ENCODE measurements around the gene COMMD1.
"Not testable (repeated sequence)": the region's sequence is repeated elsewhere in the genome, so short reads cannot be mapped to it uniquely, and the experiment has no call there.

Gene COMMD1

DNA sequence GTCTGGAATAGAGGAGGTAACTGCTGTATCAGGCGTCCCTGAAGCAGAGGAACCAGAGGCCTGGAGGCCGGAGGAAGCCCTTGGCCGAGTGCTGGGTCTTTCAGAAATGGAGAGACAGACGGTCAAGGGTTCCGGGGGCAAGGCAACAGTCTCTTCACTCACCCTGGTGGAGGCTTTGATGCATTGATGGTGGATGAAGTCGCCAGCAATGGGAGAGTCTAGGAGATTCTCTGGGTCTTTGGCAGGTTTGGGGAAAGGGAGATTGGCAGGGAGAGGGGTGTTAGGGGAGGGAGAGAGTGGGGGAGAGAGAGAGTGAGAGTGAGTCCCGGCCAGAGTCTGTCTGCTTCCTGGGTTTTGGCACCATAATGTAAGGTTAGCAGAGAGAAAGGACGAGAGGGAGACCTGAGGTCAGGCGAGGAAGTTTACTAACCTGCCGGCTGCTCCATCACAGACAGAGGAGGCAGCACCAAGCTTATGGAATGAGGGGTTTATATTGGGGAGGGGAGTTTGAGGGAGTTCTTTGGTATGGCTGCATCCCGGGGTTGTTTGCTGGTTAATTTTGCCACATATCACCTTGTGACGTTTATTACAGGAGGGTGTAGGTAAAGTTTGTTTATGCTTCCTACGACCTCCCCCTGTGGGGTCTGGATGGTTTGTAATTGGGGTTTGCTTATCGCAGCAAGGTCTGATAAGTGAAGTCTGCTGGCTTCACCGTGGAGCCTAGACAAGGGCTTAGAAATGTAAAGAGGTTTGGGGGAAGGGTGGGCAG lies 19.6 kb downstream of the COMMD1 start:
- DNase-seq: no peak

DNA sequence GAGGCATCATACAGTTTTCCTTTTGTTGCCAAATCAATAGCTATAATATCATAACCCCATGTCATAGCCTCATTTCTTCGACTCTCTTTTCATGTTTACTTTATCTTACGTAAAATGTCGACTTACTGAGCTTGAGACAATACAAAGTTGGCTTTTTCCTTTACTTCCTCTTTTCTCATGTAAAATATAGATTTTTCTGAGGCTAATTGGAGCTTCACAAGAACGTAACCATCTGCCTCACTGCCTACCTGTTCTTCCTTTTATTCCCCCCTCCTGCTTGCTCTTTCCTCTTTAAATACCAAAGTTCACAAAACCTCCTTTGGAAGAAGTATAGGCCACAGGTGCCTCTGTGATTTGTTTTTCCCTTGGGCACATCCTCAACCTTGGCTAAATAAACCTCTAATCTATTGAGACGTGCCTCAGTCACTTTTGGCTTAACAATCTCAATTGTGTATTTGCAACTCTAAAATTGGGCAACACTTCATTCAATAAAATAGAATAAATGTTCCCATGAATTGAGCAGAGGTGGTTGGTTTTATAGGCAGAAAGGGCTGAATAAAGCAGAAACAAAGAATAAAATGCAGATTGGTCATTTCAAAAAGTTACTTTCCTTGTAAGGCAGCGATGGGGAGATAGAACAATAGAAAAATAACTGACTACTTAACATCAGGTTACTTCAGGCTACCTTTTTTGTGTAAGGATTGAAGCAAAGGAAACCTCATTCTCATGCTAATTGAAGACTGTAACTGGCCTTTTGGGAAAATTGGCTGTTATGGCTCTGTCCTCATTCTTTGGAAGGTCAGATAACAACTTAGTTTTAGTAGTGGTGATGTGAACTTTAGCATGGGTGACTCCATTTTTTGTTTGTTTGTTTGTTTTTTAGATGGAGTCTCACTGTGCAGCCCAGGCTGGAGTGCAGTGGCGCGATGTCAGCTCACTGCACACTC lies 21.3 kb downstream of the COMMD1 start:
- no peak for DNase-seq

DNA sequence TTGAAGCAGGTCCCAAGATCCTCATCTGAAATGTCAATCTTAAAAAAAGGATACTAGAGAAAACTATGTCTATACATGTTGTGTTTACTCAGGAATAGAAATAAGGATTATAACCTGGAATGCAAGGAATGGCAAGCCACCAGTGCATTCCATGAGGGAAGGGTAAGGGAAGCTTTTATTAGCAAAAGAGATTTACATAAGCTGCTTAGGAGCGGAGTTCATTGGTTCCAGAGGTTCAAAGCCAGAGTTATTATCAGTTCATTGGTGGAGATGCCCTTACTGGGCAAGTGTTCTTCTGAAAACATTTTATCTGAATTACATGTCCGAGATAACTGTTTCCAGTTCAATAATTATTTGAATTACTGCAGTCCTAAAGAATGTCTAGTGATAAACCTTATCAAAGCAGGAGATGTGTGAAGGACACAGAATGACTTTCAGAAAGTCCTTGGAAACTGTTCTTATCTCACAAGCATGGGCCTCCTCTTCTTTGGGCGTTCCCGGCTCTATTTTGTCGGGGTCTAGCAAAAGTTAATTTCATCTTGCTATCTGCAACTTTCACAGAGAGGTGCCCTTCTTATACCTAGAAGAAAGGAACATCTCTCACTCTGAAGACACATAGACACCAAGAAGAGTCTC lies 23.5 kb downstream of the COMMD1 start:
- no peak for DNase-seq

DNA sequence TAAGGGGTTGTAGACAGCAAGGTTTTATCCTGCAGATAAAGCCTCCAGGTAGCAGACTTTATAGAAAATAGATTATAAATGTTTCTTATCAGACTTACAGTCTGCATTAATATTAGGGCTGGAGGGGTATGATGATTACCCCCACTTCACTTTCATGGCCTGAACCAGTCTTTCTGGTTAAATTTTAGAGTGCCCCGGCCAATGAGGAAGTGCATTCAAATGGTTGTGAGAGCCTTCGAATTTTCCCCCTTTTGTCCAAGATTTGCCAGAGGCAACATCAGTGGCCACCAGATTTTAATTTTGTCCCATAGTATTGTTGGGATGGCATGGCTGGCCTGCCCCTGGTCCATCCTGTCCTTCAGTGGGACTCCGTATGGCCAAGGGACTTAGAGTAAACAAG lies 31.6 kb downstream of the COMMD1 start:
- no peak for DNase-seq

DNA sequence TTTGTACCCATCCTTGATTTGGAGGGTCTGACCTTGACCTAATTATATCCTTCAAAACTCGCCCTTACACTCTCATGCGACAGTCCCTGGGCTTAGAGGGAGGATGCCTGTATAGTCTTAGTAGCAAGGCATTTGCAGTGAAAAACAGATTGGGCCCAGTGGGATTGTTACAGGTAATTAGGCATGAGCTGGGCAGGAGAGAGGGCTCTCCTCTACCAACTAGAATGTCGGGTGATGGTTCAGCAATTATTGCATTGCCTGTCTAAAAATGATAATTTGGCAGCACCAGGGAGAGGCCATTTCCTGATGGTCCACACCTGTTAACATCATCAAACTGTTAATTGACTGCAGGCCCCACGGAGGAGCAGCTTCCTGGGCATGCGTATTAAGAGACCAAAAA lies 32.4 kb downstream of the COMMD1 start:
- DNase-seq: no peak

DNA sequence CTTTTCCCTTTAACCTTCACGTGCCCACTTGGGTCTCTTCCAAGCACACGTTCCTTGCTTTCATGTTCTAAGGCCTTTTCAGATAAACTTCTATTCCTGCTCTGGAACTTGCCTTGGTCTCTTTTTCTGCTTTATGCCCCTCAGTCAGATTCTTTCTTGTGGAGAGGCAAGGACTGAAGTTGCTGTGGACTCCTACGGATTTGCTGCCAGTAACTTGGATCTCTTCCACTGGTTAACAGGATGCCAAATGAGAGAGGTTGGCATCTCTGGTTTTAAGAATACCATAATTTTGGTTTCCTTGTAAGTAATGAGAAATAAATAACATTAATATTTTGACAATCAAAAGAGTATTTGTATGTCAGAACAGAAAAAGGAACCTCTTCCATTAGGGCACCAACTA lies 33.0 kb downstream of the COMMD1 start:
- DNase-seq: no peak

DNA sequence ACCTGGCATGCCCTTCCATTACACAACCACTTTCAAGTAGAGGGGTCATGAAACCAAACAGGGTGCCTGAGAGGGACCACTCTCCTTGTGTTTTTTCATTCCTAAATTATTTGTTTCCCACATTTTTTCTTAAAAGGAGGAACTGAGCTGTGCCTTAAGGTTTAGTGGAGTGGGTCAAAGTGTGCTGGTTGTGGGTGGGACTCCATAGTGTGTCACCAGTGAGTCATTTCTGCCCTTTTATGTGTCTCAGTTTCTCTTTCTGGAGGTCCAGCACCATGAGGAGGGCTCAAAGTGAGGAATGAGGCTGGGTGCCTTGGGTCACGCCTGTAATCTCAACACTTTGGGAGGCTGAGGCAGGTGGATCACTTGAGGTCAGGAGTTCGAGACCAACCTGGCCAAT lies 37.8 kb downstream of the COMMD1 start:
- DNase-seq: no peak

DNA sequence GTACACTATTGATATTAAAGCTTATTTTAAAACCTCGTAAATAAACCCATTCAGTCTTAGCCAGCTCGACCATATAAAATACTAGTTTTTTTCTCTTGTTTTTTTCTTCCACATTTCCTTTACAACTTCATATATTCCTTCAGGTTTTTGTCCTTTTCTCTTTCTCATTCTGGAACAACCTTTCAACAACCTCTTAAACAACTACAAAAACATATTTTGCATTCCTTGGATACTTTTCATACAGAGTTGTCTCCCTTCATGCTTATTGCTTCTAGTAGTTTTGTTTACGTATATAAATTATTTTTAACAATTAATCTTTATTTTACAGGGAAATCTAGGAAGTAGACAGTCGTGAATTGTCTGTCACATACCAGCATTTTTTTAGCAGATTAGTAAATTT lies 41.2 kb downstream of the COMMD1 start:
- no peak for DNase-seq

DNA sequence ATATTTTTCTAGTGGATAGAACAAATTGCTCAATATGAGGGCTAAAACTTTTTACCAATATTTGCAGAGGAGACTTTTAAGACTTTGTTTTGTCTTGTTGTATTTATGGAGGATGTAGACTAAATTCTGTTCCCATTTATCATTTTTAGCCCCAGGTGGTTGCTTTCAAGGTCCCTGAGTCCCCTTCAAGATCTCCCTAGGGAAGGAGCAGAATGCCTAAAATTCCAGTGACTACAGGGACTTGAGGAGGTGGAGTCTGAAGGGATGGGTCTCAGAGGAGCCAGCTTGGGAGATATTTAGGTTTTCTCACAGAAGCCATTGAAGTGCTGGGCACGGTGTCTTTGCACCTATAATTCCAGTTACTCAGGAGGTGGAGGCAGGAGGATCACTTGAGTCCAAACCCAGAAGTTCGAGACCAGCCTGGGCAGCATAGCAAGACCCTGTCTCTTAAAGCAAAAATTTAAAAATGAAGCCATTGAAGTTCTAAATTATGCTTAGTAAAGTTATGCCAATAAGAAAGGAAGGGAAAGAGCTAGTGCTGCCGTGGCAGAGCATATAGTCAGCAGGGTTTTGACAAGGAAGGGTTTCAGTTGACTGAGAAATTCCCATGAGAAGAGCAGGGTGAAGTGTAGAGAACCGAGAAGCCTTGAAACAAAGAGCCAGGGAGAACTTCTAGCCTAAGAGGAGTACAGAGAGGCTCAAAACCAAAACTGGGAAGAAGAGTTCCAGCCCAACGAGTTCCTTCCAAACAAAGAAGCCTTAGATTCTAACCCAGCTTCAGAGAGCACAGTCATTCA lies 43.4 kb downstream of the COMMD1 start:
- DNase-seq: no peak

DNA sequence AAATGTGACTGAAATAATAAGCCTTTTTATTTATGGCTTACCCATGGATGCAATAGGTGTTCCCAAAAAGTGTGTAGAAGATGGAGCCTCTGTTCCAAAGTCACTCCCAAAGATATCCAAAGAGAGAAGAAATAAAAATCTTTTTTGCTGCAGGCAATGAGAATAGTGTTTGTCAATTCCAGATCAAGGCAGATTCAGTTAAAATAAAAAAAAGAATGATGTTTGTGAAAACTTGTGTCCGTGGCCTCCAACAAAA lies 43.9 kb downstream of the COMMD1 start:
- DNase-seq: no peak

DNA sequence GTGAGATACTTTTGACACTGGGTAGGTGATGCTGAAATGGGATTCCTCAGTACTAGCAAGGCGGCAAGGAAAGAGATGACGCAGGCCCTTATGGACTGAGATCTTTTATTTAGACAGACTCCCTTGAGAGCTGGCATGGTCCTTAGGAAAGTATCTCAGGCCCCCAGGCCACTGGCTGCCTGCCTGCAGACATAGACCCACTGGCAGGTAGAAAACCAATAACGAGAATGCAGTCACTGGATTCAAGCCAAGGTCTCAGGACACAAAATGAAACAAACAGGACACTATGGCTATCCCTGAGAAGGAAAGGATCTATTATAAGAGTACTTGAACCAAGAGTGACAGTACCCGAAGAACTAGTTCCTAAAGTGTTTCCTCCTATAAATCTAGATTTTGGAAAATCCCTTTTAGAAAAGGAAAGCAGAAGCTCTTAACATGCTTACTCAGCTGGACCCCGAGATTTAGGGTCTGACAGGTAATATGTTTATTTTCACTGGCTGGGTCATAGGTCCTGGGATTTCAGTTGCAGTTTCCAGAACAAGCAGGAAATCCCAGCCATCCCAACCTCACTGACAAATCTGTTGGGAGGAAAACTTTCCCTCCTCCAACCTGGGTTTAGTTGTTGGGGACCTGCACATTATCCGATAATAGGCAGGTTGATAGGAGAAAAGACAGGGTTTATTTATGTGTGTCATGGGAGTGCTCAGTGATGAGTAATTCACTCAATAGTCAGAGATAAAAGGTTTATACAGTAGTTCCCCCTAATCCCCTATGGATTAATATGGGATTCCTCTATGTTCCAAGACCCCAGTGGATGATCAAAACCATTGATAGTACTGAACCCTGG lies 44.5 kb downstream of the COMMD1 start:
- DNase-seq: no peak

DNA sequence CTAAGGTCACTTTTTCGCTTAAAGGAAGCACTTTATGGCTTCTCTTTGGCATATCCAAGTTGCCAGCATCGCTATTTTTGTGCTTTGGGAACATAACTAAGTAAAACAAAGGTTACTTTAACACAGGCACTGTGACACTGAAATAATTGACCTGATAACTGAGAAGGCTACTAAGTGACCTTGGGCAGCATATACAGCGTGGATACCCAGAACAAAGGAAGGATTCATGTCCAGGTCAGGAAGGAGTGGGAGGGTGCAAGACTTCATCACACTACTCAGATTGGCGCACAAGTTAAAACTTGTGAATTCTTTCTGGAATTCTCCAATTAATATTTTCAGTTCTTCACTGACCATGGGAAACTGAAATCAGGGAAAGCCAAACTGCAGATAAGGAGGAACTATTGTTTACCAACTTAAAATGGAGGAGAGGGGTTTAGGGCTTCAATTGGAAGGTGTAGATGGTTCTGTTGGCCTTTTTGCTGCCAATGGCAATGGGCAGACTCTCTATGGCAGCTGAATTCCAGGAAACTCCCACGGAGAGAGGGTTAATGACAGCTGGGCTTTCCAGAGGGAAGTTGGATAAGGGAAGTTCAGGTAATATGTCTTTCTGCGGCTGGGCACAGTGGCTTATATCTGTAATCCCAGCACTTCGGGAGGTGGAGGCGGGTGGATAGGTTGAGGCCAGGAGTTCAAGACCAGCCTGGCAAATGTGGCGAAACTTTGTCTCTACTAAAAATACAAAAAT lies 45.3 kb downstream of the COMMD1 start:
- DNase-seq: no peak

DNA sequence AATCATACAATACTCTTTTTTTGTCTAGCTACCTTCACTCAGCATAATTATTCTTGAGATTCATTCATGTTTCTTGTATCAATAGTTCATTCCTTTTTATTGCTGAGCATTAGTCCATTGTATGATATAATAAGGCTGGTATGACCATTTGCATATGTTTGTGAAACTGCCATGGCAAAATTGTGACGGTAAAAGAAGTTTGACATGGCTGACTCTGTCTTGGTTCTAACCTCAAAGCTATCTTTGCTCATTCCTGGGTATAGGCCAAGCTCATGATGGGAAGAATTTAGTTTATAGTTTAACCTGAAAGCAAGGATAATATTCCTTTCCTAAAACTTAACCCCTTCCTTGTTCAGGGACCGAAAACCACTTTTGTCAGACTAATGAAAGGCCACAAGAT lies 46.4 kb downstream of the COMMD1 start:
- no peak for DNase-seq

DNA sequence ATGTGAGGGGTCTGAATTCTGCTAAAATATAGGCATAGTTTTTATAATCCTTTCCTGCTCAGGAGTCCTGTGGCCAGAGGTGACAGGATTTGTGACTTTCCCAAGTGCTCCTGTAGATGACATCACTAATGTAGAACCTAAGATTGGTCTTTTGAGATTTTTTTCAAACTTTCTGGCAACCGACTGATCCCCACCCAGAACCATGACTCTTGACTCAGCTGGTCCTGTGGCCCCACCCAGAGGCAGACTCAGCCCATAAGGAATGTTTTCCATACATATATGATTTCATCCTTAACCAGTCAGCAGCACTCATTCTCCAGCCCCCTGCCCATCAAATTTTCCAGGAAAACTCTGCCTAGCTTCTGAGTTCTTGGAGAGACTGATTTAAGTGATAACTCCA lies 46.8 kb downstream of the COMMD1 start:
- no peak for DNase-seq

DNA sequence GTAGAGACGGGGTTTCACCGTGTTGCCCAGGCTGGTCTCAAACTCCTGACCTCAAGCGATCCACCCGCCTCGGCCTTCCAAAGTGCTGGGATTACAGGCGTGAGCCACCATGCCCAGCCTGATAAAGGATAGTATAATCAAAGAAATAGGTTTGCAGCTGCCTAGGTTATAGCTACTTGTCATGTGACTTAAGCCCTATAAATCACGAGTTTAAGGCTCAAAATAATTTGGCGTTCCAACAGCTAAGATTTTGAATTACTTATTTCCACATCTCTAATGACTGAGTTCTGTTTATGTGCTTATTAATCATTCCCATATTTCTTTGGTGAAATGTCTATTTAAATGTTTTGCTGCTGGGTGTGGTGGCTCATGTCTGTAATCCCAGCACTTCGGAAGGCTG lies 49.4 kb downstream of the COMMD1 start:
- not testable (repeated sequence) for DNase-seq

DNA sequence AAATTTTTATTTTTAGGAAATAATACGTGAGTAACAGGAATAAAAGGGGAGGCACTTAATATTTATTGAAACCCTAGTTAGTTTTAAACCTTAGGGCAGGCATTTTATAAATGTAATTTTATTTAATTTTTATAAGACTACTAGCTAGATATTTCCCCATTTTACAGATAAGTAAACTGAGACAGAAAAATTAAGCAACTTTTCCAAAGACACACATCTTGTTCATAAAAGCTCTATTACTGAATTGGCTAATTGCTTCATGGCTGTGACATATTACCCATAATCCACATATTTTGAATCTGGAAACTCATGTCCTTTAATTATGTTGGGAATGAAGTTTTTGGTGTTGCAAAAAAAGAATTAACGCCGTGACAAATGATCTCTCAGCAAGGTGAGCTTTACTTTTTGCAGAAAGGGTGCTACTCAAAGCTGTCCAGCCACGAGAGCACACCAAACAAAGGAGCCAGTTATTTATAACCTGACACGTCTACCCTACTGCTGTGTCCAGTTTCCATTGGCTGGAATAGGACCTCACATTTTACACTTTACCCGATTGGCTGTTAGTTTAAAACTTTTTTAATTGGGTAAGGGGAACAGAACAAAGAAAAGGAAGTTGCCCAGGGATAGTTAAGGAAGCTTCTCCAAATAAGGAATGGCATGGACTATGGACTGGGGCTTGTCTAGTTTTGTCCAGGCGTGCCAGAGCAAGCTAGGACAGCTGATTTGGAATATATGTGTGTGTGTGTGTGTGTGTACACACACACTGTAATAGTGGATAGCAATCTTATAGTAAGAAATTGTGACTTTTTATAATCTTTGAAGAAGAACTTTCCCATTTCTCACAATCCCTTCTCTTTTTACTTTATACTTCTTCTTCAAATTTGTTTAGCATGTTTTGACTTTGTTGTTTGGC lies 54.2 kb downstream of the COMMD1 start:
- no peak for DNase-seq

DNA sequence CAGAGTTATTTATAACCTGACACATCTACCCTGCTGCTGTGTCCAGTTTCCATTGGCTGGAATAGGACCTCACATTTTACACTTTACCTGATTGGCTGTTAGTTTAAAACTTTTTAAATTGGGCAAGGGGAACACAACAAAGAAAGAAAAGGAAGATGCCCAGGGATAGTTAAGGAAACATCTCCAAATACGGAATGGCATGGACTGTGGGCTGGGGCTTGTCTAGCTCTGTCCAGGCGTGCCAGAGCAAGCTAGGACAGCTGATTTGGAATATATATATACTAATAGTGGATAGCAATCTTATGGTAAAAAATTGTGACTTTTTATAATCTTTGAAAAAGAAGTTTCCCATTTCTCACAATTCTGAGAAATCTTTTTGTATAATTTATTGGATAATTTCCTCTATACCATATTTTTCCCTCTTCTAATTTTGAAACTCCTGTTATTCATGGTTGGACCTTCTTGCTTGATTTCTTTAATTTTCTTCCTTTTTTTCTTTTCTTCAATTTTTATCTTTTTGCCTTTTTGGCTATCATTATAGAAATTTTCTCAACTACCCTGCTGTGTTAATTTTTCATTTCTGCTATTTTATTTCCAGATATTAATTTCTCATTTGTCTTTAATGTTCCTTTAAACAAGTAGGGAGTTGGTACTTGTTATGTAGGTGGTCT lies 55.9 kb downstream of the COMMD1 start:
- no peak for DNase-seq

DNA sequence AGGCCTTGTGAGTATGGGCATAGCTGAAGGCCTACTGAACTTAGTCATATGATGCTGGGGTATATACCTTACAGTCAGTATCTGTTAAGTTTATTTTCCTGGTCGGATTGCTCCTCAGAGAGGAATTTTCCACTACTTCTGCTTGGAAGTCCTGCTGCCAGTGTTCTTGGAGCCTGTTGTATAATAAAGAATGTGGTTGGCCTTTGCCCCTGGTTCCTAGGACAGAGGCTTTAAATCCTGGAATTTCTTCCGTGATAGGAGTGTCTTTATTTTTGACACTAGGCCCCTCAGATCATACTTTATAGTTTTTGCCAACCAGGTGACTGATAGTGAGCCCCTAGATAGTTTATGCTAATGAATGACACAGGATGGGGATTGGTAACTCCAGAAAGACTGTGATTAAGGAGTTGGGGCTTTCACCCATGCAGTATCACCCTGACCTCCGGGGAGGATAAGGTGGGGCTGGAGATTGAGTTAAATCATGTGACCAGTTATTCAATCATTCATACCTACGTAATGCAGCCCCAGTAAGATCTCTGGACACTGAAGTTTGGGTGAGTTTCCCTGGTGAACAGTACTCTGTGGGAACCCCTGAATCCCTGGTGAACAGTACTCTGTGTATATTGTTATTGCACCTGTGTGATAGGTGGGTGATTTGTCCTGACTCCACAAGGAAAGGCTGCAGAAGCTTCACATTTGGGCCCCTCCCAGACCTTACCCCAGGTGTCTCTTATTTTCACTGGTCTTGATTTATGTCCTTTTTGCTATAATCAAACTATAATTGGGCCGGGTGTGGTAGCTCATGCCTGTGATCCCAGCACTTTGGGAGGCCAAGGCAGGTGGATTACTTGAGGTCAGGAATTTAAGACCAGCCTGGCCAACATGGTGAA lies 56.9 kb downstream of the COMMD1 start:
- DNase-seq: no peak
